ENCODE measurements around the gene MESD. TPM values are rescaled to one million over a fixed set of nuclear protein-coding genes. Genes with fewer than 3 reads are reported as not detected.

Gene MESD
- total RNA-seq, result 17.1 and 24.2 TPM in 2 replicates

GRCh38 chr15:80989518-80990478 is at the start of gene MESD:
Gene MESD (minus strand): TSS chr15:80989819. CDS start chr15:80989791, 28 bp downstream.
- peak within 1 kb of the TSS; percentile 88 for H3K4me3 ChIP-seq (ENCODE audit: low read depth, low read length)
- TF ChIP-seq CTCF (IDR thresholded peaks at IDR 0.05; ENCODE audit: insufficient read depth, low read depth, low read length), result no peak

GRCh38 chr15:81038975-81039607 is 49.5 kb upstream of the MESD start:
- no peak for DNase-seq (ENCODE audit: low read depth)
- no peak overlapping the region for H3K4me3 ChIP-seq (ENCODE audit: low read depth, low read length)
- TF ChIP-seq CTCF (IDR thresholded peaks at IDR 0.05; ENCODE audit: insufficient read depth, low read depth, low read length), result no peak

More at GRCh38 chr15:80989518-80990478, at the start of gene MESD:
- DNase-seq (ENCODE audit: low read depth), result peak; percentile 96

- H3K4me3 ChIP-seq (ENCODE audit: low read depth, low read length), result no peak overlapping the region
- no peak for TF ChIP-seq CTCF (IDR thresholded peaks at IDR 0.05; ENCODE audit: insufficient read depth, low read depth, low read length)
- no peak for DNase-seq (ENCODE audit: low read depth)
Observed at GRCh38 chr15:81037952-81038743, 48.5 kb upstream of the MESD start.

- no peak overlapping the region for H3K4me3 ChIP-seq (ENCODE audit: low read depth, low read length)
- DNase-seq (ENCODE audit: low read depth), result no peak
- TF ChIP-seq CTCF (IDR thresholded peaks at IDR 0.05; ENCODE audit: insufficient read depth, low read depth, low read length), result no peak
Observed at GRCh38 chr15:81033508-81033907, 43.9 kb upstream of the MESD start.

GRCh38 chr15:81032818-81033217 is 43.2 kb upstream of the MESD start:
- no peak for TF ChIP-seq CTCF (IDR thresholded peaks at IDR 0.05; ENCODE audit: insufficient read depth, low read depth, low read length)
- DNase-seq (ENCODE audit: low read depth), result no peak
- H3K4me3 ChIP-seq (ENCODE audit: low read depth, low read length), result no peak overlapping the region

- H3K4me3 ChIP-seq (ENCODE audit: low read depth, low read length), result no peak overlapping the region
- DNase-seq (ENCODE audit: low read depth), result no peak
- no peak for TF ChIP-seq CTCF (IDR thresholded peaks at IDR 0.05; ENCODE audit: insufficient read depth, low read depth, low read length)
Observed at GRCh38 chr15:81032355-81032754, 42.7 kb upstream of the MESD start.

All from fibroblast of villous mesenchyme (primary cell).